Sigmoid colon (tissue), 7 donors: ENCODE data around the gene ARL14EP. TPM values are rescaled to one million over a fixed set of nuclear protein-coding genes. Genes with fewer than 3 reads are reported as not detected.

ENCODE experiments used
- DNase-seq: peaks from one replicate; pipeline ENCODE4 v3.0.0-alpha.2; 2019
- H3K27ac ChIP-seq, 4 donors: fragments of 200-600 bp; sonication (generic); one replicate each; pipeline ENCODE4 v1.5.1; 2016 to 2019; ENCODE audit warnings: mild to moderate bottlenecking in 1 of 4
- H3K27me3 ChIP-seq, 3 donors: fragments of 200-600 bp; sonication (generic); one replicate each; pipeline ENCODE4 v1.5.1; 2019; ENCODE audit warnings: mild to moderate bottlenecking in 1 of 3
- H3K36me3 ChIP-seq, 4 donors: fragments of 200-600 bp; sonication (generic); one replicate each; pipeline ENCODE4 v1.5.1; 2016 to 2019
- H3K4me1 ChIP-seq, 4 donors: fragments of 200-600 bp; sonication (generic); one replicate each; pipeline ENCODE4 v1.5.1; 2017 to 2019
- H3K4me3 ChIP-seq, 4 donors: fragments of 200-600 bp; sonication (generic); one replicate each; pipeline ENCODE4 v1.5.1; 2017 to 2019; ENCODE audit warnings: mild to moderate bottlenecking in 2 of 4, moderate library complexity in 1 of 4
- H3K9me3 ChIP-seq, 4 donors: fragments of 200-600 bp in 3 of 4; sonication (generic) in 3 of 4; one replicate each; pipeline versions ENCODE4 v1.5.1 to v1.6.1; 2013 to 2019
- EP300 ChIP-seq, 4 donors: sonication (generic); formaldehyde crosslinking; IDR thresholded peaks; one replicate each; pipeline ENCODE4 v1.6.1; 2017; ENCODE audit warnings: antibody characterized with exemption in 4 of 4
- POLR2A ChIP-seq, 2 donors: fragments of 450-650 bp; IDR thresholded peaks; one replicate each; pipeline ENCODE4 v1.6.1; 2016; ENCODE audit warnings: antibody characterized with exemption in 2 of 2, mild to moderate bottlenecking in 2 of 2, moderate library complexity in 2 of 2
- POLR2AphosphoS5 ChIP-seq, 4 donors: sonication (generic); formaldehyde crosslinking; IDR thresholded peaks; one replicate each; pipeline ENCODE4 v1.6.1; 2017; ENCODE audit warnings: antibody characterized with exemption in 4 of 4
- WGBS, 2 donors: extraction: QIAGEN DNeasy Blood & Tissue Kit; methylation state at CpG; one replicate each; pipeline ENCODE4 v1.1.7; 2013; 5-methylcytosine and 5-hydroxymethylcytosine counted together
- intact Hi-C: fragments of 100-400 bp; cut with DNase I; formaldehyde crosslinking; loops from one replicate; pipeline ENCODE4 v1.15.1; 2023
- polyA plus RNA-seq, 3 donors: library from polyadenylated mRNA; stranded (reverse); fragments of 200-250 nt; gene quantifications; one replicate each; pipeline ENCODE4 v1.2.3, GENCODE V29; 2013
- total RNA-seq, 4 donors: library from RNA; depleted of rRNA; stranded (reverse); fragments of >200 nt; gene quantifications; one replicate each; pipeline ENCODE4 v1.1.0, GENCODE V29; 2016
- TF ChIP-seq, protein P1 (sequence below), 4 experiments: fragments of 450-650 bp in 3 of 4; fragments of 200-600 bp in 1 of 4; IDR thresholded peaks; one replicate each; pipeline ENCODE4 v1.5.1; 2016 to 2019; ENCODE audit warnings: antibody characterized with exemption in 4 of 4, mild to moderate bottlenecking in 3 of 4, moderate library complexity in 2 of 4
- donor health status: healthy with polysubstance abuse.
- donor health status: Bipolar disorder and iron deficiency.
- donor health status: healthy.

Gene ARL14EP
- total and polyA plus RNA-seq, 7 donors = 7.2 to 34.2 (median 22.5) TPM

DNA sequence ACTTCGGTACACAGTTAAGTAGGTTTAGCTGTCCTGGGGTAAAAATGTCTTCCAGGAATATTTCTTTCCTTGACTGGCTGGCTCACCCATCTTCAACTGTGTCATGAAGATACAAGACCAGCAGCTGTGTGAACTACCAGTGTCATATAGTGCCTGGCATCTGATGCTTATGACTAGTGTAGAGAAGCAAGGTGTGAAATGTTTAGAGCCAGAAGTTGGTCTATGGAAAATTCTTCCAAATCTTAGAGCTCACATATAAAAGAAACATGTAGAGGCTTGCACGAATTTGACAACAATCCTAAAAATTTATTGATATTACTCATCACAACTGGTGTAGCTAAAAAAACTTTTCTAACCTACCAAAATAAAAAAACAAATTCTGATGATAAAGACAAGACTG lies 54.4 kb downstream of the ARL14EP start:
- Histone ChIP-seq H3K27ac (no peak overlapping the region), H3K9me3 (no peaks in the 10 kb centered on the region), H3K27me3 (no peaks in the 10 kb centered on the region), H3K36me3 (no peaks in the 10 kb centered on the region), H3K4me3 (no peak overlapping the region), H3K4me1 (no peaks in the 10 kb centered on the region)
- TF ChIP-seq EP300 (IDR thresholded peaks at IDR 0.05) = no peak
- no peak for TF ChIP-seq POLR2AphosphoS5 (IDR thresholded peaks at IDR 0.05)
- TF ChIP-seq, protein P1, sequence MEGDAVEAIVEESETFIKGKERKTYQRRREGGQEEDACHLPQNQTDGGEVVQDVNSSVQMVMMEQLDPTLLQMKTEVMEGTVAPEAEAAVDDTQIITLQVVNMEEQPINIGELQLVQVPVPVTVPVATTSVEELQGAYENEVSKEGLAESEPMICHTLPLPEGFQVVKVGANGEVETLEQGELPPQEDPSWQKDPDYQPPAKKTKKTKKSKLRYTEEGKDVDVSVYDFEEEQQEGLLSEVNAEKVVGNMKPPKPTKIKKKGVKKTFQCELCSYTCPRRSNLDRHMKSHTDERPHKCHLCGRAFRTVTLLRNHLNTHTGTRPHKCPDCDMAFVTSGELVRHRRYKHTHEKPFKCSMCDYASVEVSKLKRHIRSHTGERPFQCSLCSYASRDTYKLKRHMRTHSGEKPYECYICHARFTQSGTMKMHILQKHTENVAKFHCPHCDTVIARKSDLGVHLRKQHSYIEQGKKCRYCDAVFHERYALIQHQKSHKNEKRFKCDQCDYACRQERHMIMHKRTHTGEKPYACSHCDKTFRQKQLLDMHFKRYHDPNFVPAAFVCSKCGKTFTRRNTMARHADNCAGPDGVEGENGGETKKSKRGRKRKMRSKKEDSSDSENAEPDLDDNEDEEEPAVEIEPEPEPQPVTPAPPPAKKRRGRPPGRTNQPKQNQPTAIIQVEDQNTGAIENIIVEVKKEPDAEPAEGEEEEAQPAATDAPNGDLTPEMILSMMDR (IDR thresholded peaks at IDR 0.05) = no peak
- TF ChIP-seq POLR2A (IDR thresholded peaks at IDR 0.05) = no peak
- 84 to 89% methylated on average over 2 of the region's 2 CpGs for WGBS, 2 donors
- intact Hi-C loops = no loop called here
- DNase-seq = no peak

DNA sequence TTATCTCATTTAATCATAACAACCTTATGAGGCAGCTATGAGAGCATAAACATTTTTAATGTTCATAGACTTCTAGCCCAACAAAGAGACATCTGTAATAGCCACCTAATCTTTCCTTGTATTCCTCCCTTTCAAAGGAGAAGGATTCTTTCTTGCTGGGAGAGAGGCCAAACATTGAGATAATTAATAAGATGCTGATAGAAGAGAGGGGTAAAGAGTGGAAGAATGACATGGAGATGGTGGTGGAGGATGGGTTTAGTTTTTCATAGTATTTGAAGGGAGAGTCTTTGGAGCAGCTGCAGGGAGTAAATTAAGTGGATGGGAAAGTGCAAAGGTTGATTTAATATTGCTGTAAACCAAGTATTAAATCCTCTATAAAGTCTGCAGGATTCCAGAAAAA lies 57.9 kb downstream of the ARL14EP start:
- intact Hi-C loops = no loop called here
- Histone ChIP-seq H3K36me3 (no peaks in the 10 kb centered on the region), H3K27ac (no peak overlapping the region), H3K4me3 (no peak overlapping the region), H3K27me3 (no peaks in the 10 kb centered on the region), H3K4me1 (no peaks in the 10 kb centered on the region), H3K9me3 (no peaks in the 10 kb centered on the region)
- TF ChIP-seq, protein P1 (IDR thresholded peaks at IDR 0.05) = no peak
- TF ChIP-seq POLR2A (IDR thresholded peaks at IDR 0.05) = no peak
- TF ChIP-seq EP300 (IDR thresholded peaks at IDR 0.05) = no peak
- TF ChIP-seq POLR2AphosphoS5 (IDR thresholded peaks at IDR 0.05) = no peak
- DNase-seq = no peak

DNA sequence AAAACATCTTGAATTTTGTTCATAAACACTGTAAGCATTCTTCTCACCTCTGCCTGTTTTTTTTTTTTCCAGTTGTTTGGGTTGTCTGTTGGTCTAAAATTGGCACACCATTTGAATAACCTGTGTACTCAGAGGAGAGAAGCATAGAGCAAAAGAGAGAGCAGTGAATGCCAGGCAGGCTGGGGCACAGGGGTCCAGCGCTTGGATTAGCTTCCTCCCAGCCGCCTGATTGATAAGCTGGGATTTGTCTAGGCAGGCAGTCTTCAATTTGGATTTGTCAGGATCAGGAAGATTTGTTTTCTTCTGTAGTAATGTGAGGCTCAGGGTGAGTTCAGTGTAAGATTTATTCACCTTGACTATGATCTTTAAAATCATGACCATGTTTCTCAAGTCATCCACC lies 59.0 kb downstream of the ARL14EP start:
- DNase-seq = no peak
- H3K9me3 ChIP-seq = no peaks in the 10 kb centered on the region
- no peaks in the 10 kb centered on the region for H3K36me3 ChIP-seq
- 82 to 88% methylated on average over 2 of the region's 2 CpGs for WGBS, 2 donors
- no peak overlapping the region for H3K27ac ChIP-seq
- intact Hi-C loops = no loop called here
- TF ChIP-seq POLR2A (IDR thresholded peaks at IDR 0.05) (no peak), POLR2AphosphoS5 (IDR thresholded peaks at IDR 0.05) (no peak), EP300 (IDR thresholded peaks at IDR 0.05) (no peak)
- TF ChIP-seq, protein P1 (IDR thresholded peaks at IDR 0.05) = no peak
- no peaks in the 10 kb centered on the region for H3K4me1 ChIP-seq
- H3K27me3 ChIP-seq = no peaks in the 10 kb centered on the region
- no peak overlapping the region for H3K4me3 ChIP-seq

Other genes with a start within 250 kb of the ARL14EP start
- gene FSHB, start 92.1 kb upstream of the ARL14EP start, total RNA-seq = not detected
- gene FSHB, start 92.1 kb upstream of the ARL14EP start, polyA plus RNA-seq = not detected